Activated CD4-positive, alpha-beta memory T cell treated with anti-CD3 and anti-CD28 coated beads, Interleukin-2, amount 10 ng/mL, durations not matched to agents 7 days and 5 days (primary cell): ENCODE data around the gene BSND. TPM values are rescaled to one million over a fixed set of nuclear protein-coding genes. Genes with fewer than 3 reads are reported as not detected.

Experiments
- CTCF ChIA-PET: fragments of 350-600 bp; sonication (Branson Sonifier 250); formaldehyde crosslinking; loops from one replicate; lab custom pipeline; 2021; ENCODE audit warnings: antibody characterized with exemption, inconsistent platforms; lab: Charles Lee
- POLR2A ChIA-PET: fragments of 350-600 bp; sonication (Branson Sonifier 250); formaldehyde crosslinking; loops from one replicate; lab custom pipeline; 2021; ENCODE audit warnings: antibody characterized with exemption; lab: Charles Lee
- DNase-seq: peaks from one replicate; pipeline ENCODE4 v3.0.0-alpha.2; 2020
- H3K27ac Mint-ChIP-seq: one replicate; pipeline ENCODE4 v1.8.0; 2021; ENCODE audit warnings: mild to moderate bottlenecking, mixed read lengths
- H3K27me3 Mint-ChIP-seq: one replicate; pipeline ENCODE4 v1.8.0; 2021; ENCODE audit warnings: mixed read lengths
- H3K36me3 Mint-ChIP-seq: one replicate; pipeline ENCODE4 v1.8.0; 2021; ENCODE audit warnings: low read depth, mixed read lengths
- H3K4me1 Mint-ChIP-seq: one replicate; pipeline ENCODE4 v1.8.0; 2021; ENCODE audit warnings: mixed read lengths
- H3K4me3 Mint-ChIP-seq: one replicate; pipeline ENCODE4 v1.8.0; 2021; ENCODE audit warnings: mild to moderate bottlenecking, mixed read lengths
- H3K9me3 Mint-ChIP-seq: one replicate; pipeline ENCODE4 v1.8.0; 2021; ENCODE audit warnings: mixed read lengths
- total RNA-seq, 2 experiments: library from RNA; stranded (reverse); gene quantifications; one replicate each; pipeline ENCODE4 v1.2.3, GENCODE V29; 2021

BSND gene
- total RNA-seq, 2 experiments from 2014 or later: 0.08 to 0.13 TPM

- POLR2A ChIA-PET: no interaction called here
- CTCF ChIA-PET: interaction anchor here (1.1 to 2.5 kb wide), 5 partner anchors 9 to 186 kb away, joined by 3 to 9 read pairs (median 4); no protein-coding TSS in a partner anchor
- DNase-seq: no peak
- Mint-ChIP-seq H3K4me1 (peaks cover 3% of the 10 kb centered on the region), H3K27ac (no peak overlapping the region), H3K27me3 (peaks cover 11% of the 10 kb centered on the region), H3K36me3 (no peaks in the 10 kb centered on the region), H3K4me3 (no peak overlapping the region), H3K9me3 (no peaks in the 10 kb centered on the region)
Observed at GRCh38 chr1:54987427-54987826, 11.3 kb upstream of the BSND start.

GRCh38 chr1:54987919-54988705, 10.6 kb upstream of the BSND start:
- POLR2A ChIA-PET: no interaction called here
- Mint-ChIP-seq H3K4me3 (no peak overlapping the region), H3K9me3 (no peaks in the 10 kb centered on the region), H3K27ac (no peak overlapping the region), H3K36me3 (no peaks in the 10 kb centered on the region), H3K27me3 (peaks cover 8% of the 10 kb centered on the region), H3K4me1 (peaks cover 4% of the 10 kb centered on the region)
- no peak for DNase-seq
- CTCF ChIA-PET: interaction anchor here (0.7 to 2.9 kb wide), 5 partner anchors 8 to 186 kb away, joined by 3 to 12 read pairs (median 5); no protein-coding TSS in a partner anchor

- DNase-seq: no peak
- Mint-ChIP-seq H3K9me3 (no peaks in the 10 kb centered on the region), H3K27ac (no peak overlapping the region), H3K4me3 (no peak overlapping the region), H3K4me1 (peaks cover 4% of the 10 kb centered on the region), H3K36me3 (no peaks in the 10 kb centered on the region), H3K27me3 (peaks cover 2% of the 10 kb centered on the region)
- ChIA-PET CTCF (interaction anchor here (0.7 to 2.9 kb wide), 4 partner anchors 11 to 44 kb away, joined by 3 to 12 read pairs (median 6); no protein-coding TSS in a partner anchor), POLR2A (no interaction called here)
Observed at GRCh38 chr1:54988975-54989374, 9.8 kb upstream of the BSND start.

GRCh38 chr1:54989473-54989872, 9.3 kb upstream of the BSND start:
- Mint-ChIP-seq H3K36me3 (no peaks in the 10 kb centered on the region), H3K4me3 (no peak overlapping the region), H3K27me3 (no peaks in the 10 kb centered on the region), H3K9me3 (no peaks in the 10 kb centered on the region), H3K4me1 (peaks cover 9% of the 10 kb centered on the region), H3K27ac (no peak overlapping the region)
- no peak for DNase-seq
- ChIA-PET POLR2A (no interaction called here), CTCF (interaction anchor here (0.7 to 2.9 kb wide), 4 partner anchors 11 to 44 kb away, joined by 3 to 12 read pairs (median 5); no protein-coding TSS in a partner anchor)

GRCh38 chr1:54989968-54990810, 8.5 kb upstream of the BSND start:
- POLR2A ChIA-PET: no interaction called here
- Mint-ChIP-seq H3K4me3 (no peak overlapping the region), H3K27me3 (peaks cover 4% of the 10 kb centered on the region), H3K27ac (no peak overlapping the region), H3K9me3 (no peaks in the 10 kb centered on the region), H3K4me1 (peaks cover 16% of the 10 kb centered on the region), H3K36me3 (no peaks in the 10 kb centered on the region)
- CTCF ChIA-PET: interaction anchor here (1.1 to 2.9 kb wide), 2 partner anchors 40 to 45 kb away, joined by 3 to 12 read pairs; no protein-coding TSS in a partner anchor
- DNase-seq: no peak

GRCh38 chr1:54990916-54991315, 7.8 kb upstream of the BSND start:
- H3K4me3 Mint-ChIP-seq: no peak overlapping the region
- no peak overlapping the region for H3K27ac Mint-ChIP-seq
- peaks cover 9% of the 10 kb centered on the region for H3K27me3 Mint-ChIP-seq
- no peaks in the 10 kb centered on the region for H3K36me3 Mint-ChIP-seq
- H3K4me1 Mint-ChIP-seq: peaks cover 23% of the 10 kb centered on the region
- POLR2A ChIA-PET: no interaction called here
- H3K9me3 Mint-ChIP-seq: no peaks in the 10 kb centered on the region
- DNase-seq: no peak
- CTCF ChIA-PET: interaction anchor here (2.5 to 2.9 kb wide), 2 partner anchors 40 to 46 kb away, joined by 12 to 14 read pairs; no protein-coding TSS in a partner anchor

GRCh38 chr1:54991939-54992338, 6.8 kb upstream of the BSND start:
- Mint-ChIP-seq H3K9me3 (no peaks in the 10 kb centered on the region), H3K27ac (no peak overlapping the region), H3K4me3 (no peak overlapping the region), H3K27me3 (peaks cover 15% of the 10 kb centered on the region), H3K36me3 (no peaks in the 10 kb centered on the region), H3K4me1 (peaks cover 33% of the 10 kb centered on the region)
- CTCF ChIA-PET: interaction anchor here (1.8 to 2.5 kb wide), 2 partner anchors 42 to 47 kb away, joined by 12 to 14 read pairs; no protein-coding TSS in a partner anchor
- POLR2A ChIA-PET: no interaction called here
- no peak for DNase-seq

GRCh38 chr1:54993140-54993539, 5.6 kb upstream of the BSND start:
- POLR2A ChIA-PET: no interaction called here

GRCh38 chr1:54994355-54994990, 4.3 kb upstream of the BSND start:
- POLR2A ChIA-PET: no interaction called here
- Mint-ChIP-seq H3K27me3 (peaks cover 35% of the 10 kb centered on the region), H3K4me1 (peaks cover 39% of the 10 kb centered on the region), H3K9me3 (no peaks in the 10 kb centered on the region), H3K27ac (peak overlapping the region; percentile 94), H3K4me3 (no peak overlapping the region), H3K36me3 (no peaks in the 10 kb centered on the region)
- CTCF ChIA-PET: interaction anchor here (10.4 kb wide), 1 partner anchor 46 kb away, joined by 353 read pairs; no protein-coding TSS in a partner anchor
- no peak for DNase-seq

More at GRCh38 chr1:54993140-54993539, 5.6 kb upstream of the BSND start:
- Mint-ChIP-seq H3K9me3 (no peaks in the 10 kb centered on the region), H3K36me3 (no peaks in the 10 kb centered on the region), H3K4me1 (peaks cover 39% of the 10 kb centered on the region), H3K4me3 (no peak overlapping the region), H3K27ac (no peak overlapping the region), H3K27me3 (peaks cover 25% of the 10 kb centered on the region)
- no peak for DNase-seq
- CTCF ChIA-PET: interaction anchor here (0.5 to 2.5 kb wide), 4 partner anchors 43 to 316 kb away, joined by 3 to 14 read pairs (median 8); no protein-coding TSS in a partner anchor

- DNase-seq: no peak
- ChIA-PET POLR2A (interaction anchor here (0.7 to 2.3 kb wide), 7 partner anchors 18 to 49 kb away, joined by 3 to 44 read pairs (median 5); no protein-coding TSS in a partner anchor), CTCF (interaction anchor here (0.6 to 10.4 kb wide), 13 partner anchors 17 to 1070 kb away, joined by 3 to 353 read pairs (median 5); partner anchors contain the start of genes DHCR24 and TTC22)
- H3K4me1 Mint-ChIP-seq: peaks cover 39% of the 10 kb centered on the region
- H3K9me3 Mint-ChIP-seq: no peaks in the 10 kb centered on the region
- peak overlapping the region; percentile 94 for H3K27ac Mint-ChIP-seq
- H3K36me3 Mint-ChIP-seq: no peaks in the 10 kb centered on the region
- H3K4me3 Mint-ChIP-seq: peak overlapping the region; percentile 51
- H3K27me3 Mint-ChIP-seq: peaks cover 39% of the 10 kb centered on the region
Observed at GRCh38 chr1:54995013-54995760, 3.5 kb upstream of the BSND start.

GRCh38 chr1:54995835-54996234, 2.9 kb upstream of the BSND start:
- ChIA-PET CTCF (interaction anchor here (0.7 to 10.4 kb wide), 20 partner anchors 9 to 342 kb away, joined by 3 to 353 read pairs (median 4); partner anchors contain the start of genes DHCR24 and TTC22), POLR2A (interaction anchor here (0.7 to 2.3 kb wide), 8 partner anchors 19 to 65 kb away, joined by 3 to 44 read pairs (median 4); no protein-coding TSS in a partner anchor)
- peak; percentile 84 for DNase-seq
- H3K27me3 Mint-ChIP-seq: peaks cover 39% of the 10 kb centered on the region
- peaks cover 39% of the 10 kb centered on the region for H3K4me1 Mint-ChIP-seq
- H3K36me3 Mint-ChIP-seq: no peaks in the 10 kb centered on the region
- peak overlapping the region; percentile 94 for H3K27ac Mint-ChIP-seq
- peak overlapping the region; percentile 51 for H3K4me3 Mint-ChIP-seq
- H3K9me3 Mint-ChIP-seq: no peaks in the 10 kb centered on the region
